Right lung (tissue), 5 donors: ENCODE measurements around the gene SCFD2. TPM values are rescaled to one million over a fixed set of nuclear protein-coding genes. Genes with fewer than 3 reads are reported as not detected.

Experiments used
- DNase-seq, 2 donors: peaks; one replicate each; pipeline ENCODE4 v3.0.0-alpha.2; 2013
- polyA plus RNA-seq, 5 donors: library from polyadenylated mRNA; unstranded; fragments of 120-200 nt; gene quantifications; one replicate each; pipeline versions ENCODE4 v1.2.1 to v1.2.3, GENCODE V29; 2013; ENCODE audit warnings: inconsistent platforms in 1 of 5, low replicate concordance in 1 of 5; ENCODE audit not compliant: insufficient read length in 5 of 5, insufficient read depth in 1 of 5

SCFD2 gene
- polyA plus RNA-seq, 5 donors, result 10.6 to 14.1 (median 13.5) TPM

DNA sequence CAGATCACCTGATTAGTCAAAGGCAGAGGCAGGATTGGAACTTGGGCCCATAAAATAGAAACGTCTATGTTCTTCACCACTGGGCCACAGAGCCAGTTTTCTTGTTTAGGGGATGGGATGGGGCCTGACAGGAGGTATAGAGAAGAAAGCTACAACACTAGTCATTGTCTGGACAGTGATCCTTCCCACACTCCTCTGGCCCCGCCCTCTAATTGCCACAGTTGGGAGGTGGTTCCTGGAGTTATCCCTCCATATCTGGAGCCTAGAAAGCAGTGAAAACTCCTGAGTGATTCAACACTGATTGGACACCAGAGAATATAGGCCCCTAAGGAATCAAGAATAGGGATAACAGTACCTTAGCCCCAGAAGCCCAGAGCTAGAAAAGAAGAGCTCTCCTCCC is 480.9 kb downstream of the SCFD2 start:
- DNase-seq, result no peak

DNA sequence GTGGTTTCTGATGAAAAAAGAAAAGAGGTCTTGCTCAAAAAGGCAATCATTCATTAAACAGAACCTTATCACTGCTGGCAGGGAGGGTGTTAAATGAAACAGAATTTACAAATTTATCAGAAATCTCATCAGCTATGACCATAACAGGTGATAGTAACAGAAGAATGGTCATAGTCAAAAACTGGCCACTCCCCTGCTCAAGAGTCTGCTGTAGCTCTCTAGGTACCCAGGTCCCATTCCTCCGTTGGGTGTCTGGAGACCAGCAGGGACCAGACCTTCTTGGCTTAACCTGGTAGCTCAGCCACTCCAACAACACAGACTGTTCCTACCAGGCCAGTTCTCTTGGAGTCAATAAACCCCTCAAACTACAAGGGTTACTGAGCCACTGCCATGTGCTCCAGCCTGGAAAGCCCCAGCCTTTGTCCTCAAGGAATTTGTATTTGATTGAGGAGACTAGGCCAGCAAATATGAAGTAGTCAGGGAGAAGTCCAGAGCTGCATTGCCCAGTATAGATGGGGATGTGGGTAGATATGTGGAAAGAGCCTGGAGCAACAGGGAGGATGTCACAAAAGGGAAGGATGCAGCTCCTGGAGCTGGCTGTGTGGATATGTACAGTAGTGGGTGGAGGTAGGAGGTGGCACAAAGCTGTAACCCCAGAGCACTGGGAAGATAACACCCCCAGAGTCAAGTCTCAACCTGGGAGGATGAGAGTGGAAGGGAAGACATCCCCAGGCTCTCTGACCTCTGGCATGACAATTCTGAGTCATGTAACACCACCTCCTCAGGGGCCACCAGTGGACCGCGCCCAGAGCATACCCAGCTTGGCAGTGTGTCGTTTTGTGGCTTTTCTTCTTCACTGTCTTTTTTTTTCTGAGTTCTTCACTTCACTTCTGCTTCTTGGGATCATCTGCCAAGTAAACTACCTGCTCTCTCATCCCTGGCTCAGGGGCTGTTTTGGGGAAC is 481.9 kb downstream of the SCFD2 start:
- no peak for DNase-seq

DNA sequence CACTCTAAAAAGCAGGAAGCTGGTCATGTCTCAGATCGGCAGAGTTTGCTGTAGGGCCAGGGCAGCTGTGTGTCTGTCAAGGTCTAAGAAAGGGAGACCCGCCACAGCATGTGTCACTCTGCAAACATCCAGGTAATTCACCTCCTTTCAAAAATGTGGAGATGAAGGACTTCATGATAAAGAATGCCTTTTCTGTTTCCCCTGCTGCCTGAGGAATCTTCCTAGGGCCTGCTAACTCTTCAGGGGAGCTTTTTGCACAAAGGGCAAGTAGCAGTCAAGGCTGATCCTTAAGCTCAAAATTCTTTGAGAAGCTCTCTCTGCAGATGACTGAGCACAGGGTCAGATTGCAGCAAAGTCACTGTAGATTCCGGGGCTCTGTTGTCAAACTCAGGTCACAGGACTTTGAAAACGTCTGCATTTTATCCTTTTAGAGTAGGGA is 482.7 kb downstream of the SCFD2 start:
- no peak for DNase-seq

GRCh38 chr4:52880994-52881393 is 484.9 kb downstream of the SCFD2 start:
- DNase-seq, result no peak

- no peak for DNase-seq
Observed at GRCh38 chr4:52879471-52879870, 486.4 kb downstream of the SCFD2 start.

DNA sequence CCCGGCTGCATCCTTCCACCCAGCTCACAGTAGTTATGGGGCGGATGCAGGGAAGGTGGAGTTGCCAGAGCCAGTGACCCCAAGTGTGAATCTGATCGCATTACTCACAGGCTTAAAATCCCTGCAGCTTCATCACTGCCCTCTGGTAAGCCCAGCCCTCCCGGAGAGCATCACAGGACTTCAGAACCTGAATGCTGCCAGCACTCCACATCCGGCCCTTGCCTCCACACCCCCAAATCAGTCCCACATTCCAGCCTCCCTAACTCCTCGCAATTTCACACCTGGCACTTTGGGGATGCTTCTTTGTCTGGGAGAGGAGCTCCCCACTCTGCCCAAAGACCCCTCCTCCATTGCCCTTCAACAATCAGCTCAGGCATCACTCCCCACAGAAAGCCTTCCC is 488.2 kb downstream of the SCFD2 start:
- no peak for DNase-seq

- DNase-seq, result no peak
Observed at GRCh38 chr4:52877036-52877435, 488.8 kb downstream of the SCFD2 start.

- DNase-seq, result no peak
Observed at GRCh38 chr4:52876069-52876468, 489.8 kb downstream of the SCFD2 start.

GRCh38 chr4:52874948-52875347 is 490.9 kb downstream of the SCFD2 start:
- DNase-seq, result no peak

DNA sequence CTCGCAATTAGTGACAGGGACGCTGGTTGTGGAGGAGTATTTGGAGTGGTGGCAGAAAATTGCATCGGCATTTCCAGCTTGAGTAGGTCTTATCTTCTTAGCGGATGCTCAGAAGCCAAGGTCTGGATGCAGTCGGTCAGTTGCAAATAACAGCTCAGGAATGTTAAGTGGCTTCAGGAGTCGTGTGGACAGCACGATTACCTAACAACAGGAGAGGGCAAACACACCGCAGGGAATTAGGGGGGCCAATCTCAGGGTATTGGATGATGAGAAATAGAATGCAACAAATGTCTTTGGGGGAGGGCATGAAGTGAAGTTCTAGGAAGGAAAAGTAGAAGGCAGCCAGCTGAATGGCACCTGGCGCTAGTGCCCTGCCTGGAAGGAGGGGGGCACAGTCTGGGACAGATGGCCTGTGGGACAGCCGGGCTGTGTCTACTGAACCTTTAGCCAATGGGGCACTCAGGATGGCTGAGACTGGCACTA is 492.0 kb downstream of the SCFD2 start:
- DNase-seq, result no peak

DNA sequence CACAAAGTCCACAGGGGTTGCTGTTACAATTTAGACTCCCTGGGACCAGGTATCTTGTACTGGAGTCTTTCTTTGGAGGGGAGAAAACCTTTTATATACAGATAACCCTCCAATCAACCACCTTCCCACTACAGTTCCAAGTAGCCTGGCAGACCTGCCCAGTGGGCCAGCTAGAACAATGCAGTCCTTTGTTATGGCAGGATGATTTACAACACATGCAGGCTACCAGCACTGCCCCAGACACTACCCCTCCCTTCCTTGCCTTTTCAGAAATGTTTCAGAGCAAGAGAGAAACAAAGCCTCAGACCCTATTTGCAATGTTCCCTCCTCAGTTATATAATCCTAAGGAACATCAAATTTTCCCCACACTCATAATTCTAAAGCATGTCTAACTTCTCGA is 492.7 kb downstream of the SCFD2 start:
- DNase-seq, result no peak

DNA sequence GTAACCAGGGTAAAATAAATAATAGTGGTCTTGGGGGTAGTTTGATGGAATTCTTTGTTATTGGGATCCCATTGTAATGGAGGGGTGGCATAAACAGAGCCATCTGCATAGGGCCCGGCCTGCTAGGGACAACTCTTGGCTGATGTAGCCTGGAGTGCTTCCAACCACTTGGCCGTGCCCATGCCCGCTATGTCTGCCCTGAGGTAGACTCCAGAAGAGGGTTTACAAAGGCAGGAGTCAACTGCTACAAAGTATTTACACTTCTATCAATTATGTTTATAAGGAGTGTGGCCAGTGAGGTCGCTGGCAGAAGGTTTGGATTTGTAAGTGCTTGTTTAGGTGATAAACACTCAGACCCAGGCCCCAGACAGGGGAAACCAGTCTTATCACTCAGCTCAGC is 495.6 kb downstream of the SCFD2 start:
- no peak for DNase-seq

- DNase-seq, result no peak
Observed at GRCh38 chr4:52869656-52870055, 496.2 kb downstream of the SCFD2 start.

GRCh38 chr4:52869196-52869595 is 496.7 kb downstream of the SCFD2 start:
- DNase-seq, result peak; percentile 62 to 72

DNA sequence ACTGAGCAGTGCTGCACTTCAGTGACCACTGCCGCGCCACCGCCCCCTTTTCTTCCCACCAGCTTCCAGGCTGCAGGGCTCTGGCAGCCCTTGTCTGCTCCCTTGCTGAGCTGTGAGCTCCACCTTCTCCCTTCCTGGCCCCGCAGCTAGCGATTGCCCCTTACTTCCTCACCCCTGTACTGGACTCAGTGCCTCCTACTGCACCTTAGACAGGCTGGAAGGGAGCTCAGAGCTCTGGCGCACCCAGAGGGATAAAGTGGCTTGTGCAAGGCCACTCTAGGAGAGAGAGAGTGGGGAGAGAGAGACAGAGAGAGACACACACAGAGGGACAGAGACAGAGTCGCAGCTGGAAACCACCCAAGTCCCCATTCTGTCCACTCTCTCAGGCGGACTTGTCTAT is 497.7 kb downstream of the SCFD2 start:
- DNase-seq, result no peak

GRCh38 chr4:52867163-52867562 is 498.7 kb downstream of the SCFD2 start:
- DNase-seq, result no peak

DNA sequence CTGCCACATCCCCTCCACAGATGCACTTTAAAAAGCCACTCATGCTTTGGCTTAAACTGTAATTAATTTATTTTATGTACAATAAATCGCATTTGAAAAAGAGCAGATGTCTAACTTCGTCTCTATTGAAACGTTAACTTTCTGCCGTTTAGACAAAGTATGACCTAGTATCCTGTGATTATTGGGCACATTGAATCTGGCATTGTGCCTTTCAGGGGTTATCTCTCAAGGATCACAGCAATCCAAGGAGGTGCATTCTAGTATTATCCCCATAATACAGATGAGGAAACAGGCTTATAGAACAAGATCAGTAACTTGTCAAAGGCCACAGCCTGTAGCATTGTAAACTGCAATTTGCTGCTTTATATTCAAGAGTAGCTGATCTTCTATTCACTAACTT is 499.1 kb downstream of the SCFD2 start:
- no peak for DNase-seq

DNA sequence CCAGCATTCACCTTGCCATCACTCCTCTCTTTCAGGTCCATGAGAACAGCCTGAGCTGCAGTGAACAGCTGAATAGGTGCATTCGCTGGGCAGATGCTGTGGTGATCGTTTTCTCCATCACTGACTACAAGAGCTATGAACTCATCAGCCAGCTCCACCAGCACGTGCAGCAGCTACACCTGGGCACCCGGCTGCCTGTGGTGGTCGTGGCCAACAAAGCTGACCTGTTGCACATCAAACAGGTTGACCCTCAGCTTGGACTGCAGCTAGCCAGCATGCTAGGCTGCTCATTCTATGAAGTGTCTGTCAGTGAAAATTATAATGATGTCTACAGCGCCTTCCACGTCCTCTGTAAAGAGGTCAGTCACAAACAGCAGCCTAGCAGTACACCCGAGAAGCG is 500.6 kb downstream of the SCFD2 start:
- no peak for DNase-seq

DNA sequence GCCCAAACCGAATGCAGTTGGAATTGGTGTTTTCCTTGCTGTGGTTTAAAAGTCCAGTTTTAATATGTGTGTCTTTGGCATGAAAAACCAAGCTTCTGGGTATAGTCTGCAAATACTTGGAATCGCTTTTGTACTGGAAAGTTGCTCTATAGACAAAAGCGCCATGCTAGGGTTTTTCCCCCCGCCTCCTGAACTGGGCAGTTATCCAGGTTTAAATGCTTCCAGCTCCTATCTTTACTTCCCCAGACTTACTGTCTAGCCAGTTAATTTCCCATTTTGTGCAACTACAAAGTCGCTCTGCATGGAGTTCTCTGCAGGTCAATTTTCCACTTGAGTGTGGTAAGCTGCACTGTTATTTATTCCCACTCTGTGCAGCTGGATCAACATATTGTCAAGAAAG is 501.1 kb downstream of the SCFD2 start:
- peak; percentile 76 for DNase-seq

DNA sequence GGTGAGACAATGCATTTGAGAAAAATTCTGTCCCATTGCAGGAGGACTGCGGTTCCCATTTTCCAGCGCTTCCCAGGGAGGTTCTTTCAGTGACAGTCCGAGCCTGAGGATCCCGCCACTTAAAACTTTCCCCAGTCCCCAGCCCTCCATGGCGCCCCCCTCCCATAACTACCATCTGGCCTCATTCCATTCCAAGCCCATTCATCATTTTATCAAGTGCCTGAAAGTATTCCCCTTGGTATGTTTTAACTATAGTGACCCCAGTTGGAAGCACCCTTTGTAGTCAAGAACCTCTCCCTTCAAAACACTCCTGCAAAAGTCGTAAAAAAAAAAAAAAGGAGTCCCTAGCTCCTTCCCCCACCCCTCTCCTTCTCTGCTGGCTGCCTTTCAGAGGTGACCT is 502.5 kb downstream of the SCFD2 start:
- no peak for DNase-seq

DNA sequence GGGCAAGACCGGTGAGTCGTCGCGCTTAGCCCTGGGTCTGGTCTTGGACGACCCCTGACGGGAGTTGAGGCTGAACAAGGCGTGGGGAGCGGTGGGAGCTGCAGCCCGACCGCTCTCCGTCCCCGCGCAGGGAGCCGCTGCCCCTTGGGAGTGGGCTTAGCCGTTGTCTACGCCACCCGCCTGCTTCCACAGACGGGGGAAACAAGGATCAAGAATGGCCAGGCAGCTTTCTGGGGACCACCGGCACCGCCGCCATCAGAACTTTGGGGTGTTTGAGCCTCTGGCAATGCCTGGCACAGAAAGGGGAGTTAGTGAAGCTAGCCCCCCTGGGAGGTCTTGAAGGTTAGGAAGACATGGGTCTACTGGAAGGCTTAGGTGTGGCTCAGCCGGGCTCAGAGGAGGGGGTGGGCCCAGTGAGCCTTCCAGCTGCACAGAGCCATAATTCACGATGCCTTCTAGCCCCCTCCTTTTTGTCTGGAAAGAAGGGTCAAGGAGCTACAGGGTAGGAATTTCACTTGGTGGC is 503.2 kb downstream of the SCFD2 start:
- DNase-seq, result no peak

DNA sequence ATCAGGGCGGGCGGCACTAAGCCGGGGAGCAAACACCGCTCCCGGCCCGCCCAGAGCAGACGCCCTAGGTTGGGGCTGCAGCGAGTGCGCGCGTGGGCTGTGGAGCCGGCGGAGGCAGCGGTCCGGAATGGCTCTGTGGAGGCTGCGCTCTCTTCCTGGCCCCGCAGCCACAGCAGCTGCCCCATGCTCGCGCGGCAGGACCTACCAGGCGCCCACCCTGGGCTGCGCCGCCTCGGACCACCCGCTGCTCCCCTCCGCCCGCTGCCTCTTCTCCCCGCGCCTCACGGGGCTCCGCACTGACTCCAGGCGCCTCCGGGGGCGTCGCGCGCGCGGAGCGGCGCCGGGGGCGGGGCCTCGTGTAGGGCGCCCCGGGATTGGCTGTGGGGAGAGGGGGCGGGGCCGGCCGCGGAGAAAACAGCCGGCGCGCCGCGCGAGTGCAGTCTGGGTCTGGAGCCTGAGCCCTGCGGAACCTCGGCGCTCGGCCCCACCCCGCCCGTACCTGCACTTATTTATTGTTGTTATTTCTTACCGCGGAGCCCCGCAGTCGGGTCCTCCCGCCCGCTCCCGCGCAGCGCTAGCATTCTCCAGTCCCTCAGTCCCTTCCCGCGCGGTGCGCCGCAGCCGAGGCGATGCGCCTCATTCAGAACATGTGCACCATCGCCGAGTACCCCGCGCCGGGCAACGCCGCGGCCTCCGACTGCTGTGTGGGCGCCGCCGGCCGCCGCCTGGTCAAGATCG is 503.8 kb downstream of the SCFD2 start, which contains the start of gene RASL11B:
RASL11B (plus strand) TSS at position 439 of the 738 bp plus-strand sequence; CDS start at position 630, 191 bp downstream.
- peak; percentile 85 to 88 for DNase-seq
